ENCODE results near the gene ACTMAP.

Gene ACTMAP

DNA sequence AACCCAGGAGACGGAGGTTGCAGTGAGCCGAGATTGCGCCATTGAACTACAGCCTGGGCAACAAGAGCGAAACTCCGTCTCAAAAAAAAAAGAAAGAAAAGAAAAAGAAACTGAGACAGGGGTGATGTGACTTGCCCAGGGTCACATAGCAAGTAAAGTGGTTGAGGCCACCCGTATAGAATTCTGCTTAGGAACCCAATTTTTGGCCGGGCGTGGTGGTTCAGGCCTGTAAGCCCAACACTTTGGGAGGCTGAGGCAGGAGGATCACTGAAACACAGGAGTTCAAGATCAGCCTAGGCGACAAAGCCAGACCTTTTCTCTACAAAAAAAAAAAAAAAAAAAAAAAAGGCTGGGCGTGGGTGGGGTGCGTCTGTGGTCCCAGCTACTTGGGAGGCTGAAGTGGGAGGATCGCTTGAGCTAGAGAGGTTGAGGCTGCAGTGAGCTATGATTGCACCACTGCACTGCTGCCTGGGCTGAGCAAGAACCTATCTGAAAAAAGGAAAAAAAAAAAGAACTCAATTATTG lies 2.0 kb upstream of the ACTMAP start:
- intact Hi-C loops (cut with DNase I; ENCODE audit: low total_unique reads) = loop anchor here (10.0 kb wide), 1 partner anchor 52 kb away; no protein-coding TSS in a partner anchor
- H3K4me3 ChIP-seq = peak overlapping the region; percentile 63 to 65
- no peaks in the 10 kb centered on the region for H3K9me3 ChIP-seq
- TF ChIP-seq, protein P1, sequence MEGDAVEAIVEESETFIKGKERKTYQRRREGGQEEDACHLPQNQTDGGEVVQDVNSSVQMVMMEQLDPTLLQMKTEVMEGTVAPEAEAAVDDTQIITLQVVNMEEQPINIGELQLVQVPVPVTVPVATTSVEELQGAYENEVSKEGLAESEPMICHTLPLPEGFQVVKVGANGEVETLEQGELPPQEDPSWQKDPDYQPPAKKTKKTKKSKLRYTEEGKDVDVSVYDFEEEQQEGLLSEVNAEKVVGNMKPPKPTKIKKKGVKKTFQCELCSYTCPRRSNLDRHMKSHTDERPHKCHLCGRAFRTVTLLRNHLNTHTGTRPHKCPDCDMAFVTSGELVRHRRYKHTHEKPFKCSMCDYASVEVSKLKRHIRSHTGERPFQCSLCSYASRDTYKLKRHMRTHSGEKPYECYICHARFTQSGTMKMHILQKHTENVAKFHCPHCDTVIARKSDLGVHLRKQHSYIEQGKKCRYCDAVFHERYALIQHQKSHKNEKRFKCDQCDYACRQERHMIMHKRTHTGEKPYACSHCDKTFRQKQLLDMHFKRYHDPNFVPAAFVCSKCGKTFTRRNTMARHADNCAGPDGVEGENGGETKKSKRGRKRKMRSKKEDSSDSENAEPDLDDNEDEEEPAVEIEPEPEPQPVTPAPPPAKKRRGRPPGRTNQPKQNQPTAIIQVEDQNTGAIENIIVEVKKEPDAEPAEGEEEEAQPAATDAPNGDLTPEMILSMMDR (IDR thresholded peaks at IDR 0.05) = no peak
- H3K4me1 ChIP-seq = peaks cover 0 to 60% (median 48%) of the 10 kb centered on the region in 4 donors
- peak overlapping the region; percentile 87 to 92 for H3K27ac ChIP-seq
- no peaks in the 10 kb centered on the region for H3K27me3 ChIP-seq
- peaks cover 11 to 28% (median 23%) of the 10 kb centered on the region in 3 donors for H3K36me3 ChIP-seq
- no peak for DNase-seq

- H3K36me3 ChIP-seq = peaks cover 4 to 15% (median 11%) of the 10 kb centered on the region in 3 donors
- H3K27ac ChIP-seq = peak within 1 kb of the TSS; percentile 87 to 92
- no peaks in the 10 kb centered on the region for H3K9me3 ChIP-seq
- peak within 1 kb of the TSS; percentile 63 to 65 for H3K4me3 ChIP-seq
- TF ChIP-seq, protein P1 (IDR thresholded peaks at IDR 0.05) = no peak
- intact Hi-C loops (cut with DNase I; ENCODE audit: low total_unique reads) = loop anchor here (2.0 to 10.0 kb wide), 2 partner anchors 54 to 60 kb away; partner anchors contain the start of gene NUMBL
- H3K27me3 ChIP-seq = no peaks in the 10 kb centered on the region
- peak; percentile 97 to 98 for DNase-seq
- H3K4me1 ChIP-seq = peaks cover 0 to 55% (median 43%) of the 10 kb centered on the region in 4 donors
Measured at GRCh38 chr19:40750874-40751537, 729 bp upstream of the ACTMAP start, which contains the start of gene SNRPA. Gene SNRPA, plus strand, starts transcription at chr19:40751203. Its CDS starts 206 bp downstream, at chr19:40751409.

- Histone ChIP-seq H3K27me3 (no peaks in the 10 kb centered on the region), H3K9me3 (no peaks in the 10 kb centered on the region), H3K4me3 (no peak overlapping the region), H3K27ac (no peak overlapping the region), H3K4me1 (peaks cover 0 to 39% (median 32%) of the 10 kb centered on the region in 4 donors), H3K36me3 (no peaks in the 10 kb centered on the region)
- TF ChIP-seq, protein P1 (IDR thresholded peaks at IDR 0.05) = no peak
- no peak for DNase-seq
- intact Hi-C loops (cut with DNase I; ENCODE audit: low total_unique reads) = no loop called here
Measured at GRCh38 chr19:40747536-40747935, 2.7 kb downstream of the ACTMAP start.

GRCh38 chr19:40745402-40745780 lies 4.9 kb downstream of the ACTMAP start:
- intact Hi-C loops (cut with DNase I; ENCODE audit: low total_unique reads) = no loop called here
- H3K27me3 ChIP-seq = no peaks in the 10 kb centered on the region
- H3K27ac ChIP-seq = peak overlapping the region; percentile 8 to 72
- peaks cover 0 to 9% (median 1%) of the 10 kb centered on the region in 3 donors for H3K36me3 ChIP-seq
- H3K9me3 ChIP-seq = no peaks in the 10 kb centered on the region
- TF ChIP-seq, protein P1 (IDR thresholded peaks at IDR 0.05) = no peak
- H3K4me3 ChIP-seq = no peak overlapping the region
- DNase-seq = no peak
- H3K4me1 ChIP-seq = peaks cover 0 to 35% (median 25%) of the 10 kb centered on the region in 4 donors

GRCh38 chr19:40744554-40745401 lies 5.5 kb downstream of the ACTMAP start:
- Histone ChIP-seq H3K27ac (peak overlapping the region; percentile 34 to 72), H3K9me3 (no peaks in the 10 kb centered on the region), H3K27me3 (no peaks in the 10 kb centered on the region), H3K36me3 (peaks cover 3 to 15% (median 7%) of the 10 kb centered on the region in 3 donors), H3K4me3 (no peak overlapping the region), H3K4me1 (peaks cover 0 to 38% (median 23%) of the 10 kb centered on the region in 4 donors)
- TF ChIP-seq, protein P1 (IDR thresholded peaks at IDR 0.05) = peak in 1 of 2 experiments; percentile 8
- intact Hi-C loops (cut with DNase I; ENCODE audit: low total_unique reads) = no loop called here
- no peak for DNase-seq
